ENCODE measurements around the gene SRSF4. TPM values are rescaled to one million over a fixed set of nuclear protein-coding genes. Genes with fewer than 3 reads are reported as not detected.

SRSF4 gene
- total and polyA plus RNA-seq, 2 donors (not counting 3 experiments of a cell fraction or from before 2014, with no cell fraction given), result 45.6 to 108 TPM

DNA sequence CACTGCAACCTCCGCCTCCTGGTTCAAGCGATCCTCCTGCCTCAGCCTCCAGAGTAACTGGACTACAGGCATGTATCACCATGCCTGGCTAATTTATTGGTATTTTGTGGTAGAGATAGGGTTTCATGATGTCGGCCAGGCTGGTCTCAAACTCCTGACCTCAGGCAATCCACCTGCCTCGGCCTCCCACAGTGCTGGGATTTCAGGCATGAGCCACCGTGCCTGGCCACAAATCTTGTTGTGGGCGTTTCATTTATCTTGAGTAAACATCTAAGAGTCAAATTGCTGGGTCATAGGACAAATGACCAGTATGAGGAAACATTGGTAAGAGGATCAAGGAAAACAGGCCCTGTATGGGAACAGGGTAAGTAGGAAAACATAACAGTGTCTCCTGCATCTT lies 75.9 kb downstream of the SRSF4 start:
- Histone ChIP-seq H3K36me3 (ENCODE audit: control insufficient read depth in 2 of 2, extremely low read depth in 1 of 2, insufficient read depth in 2 of 2, low read length in 2 of 2) (peaks cover 0 to 6% of the 10 kb centered on the region in 2 experiments), H3K9ac (replicated peaks; ENCODE audit: extremely low read depth, insufficient read depth, low read length) (no peak overlapping the region), H3K9me1 (replicated peaks; ENCODE audit: control insufficient read depth, extremely low read depth, insufficient read depth, low read length) (no peaks in the 10 kb centered on the region), H3K79me2 (ENCODE audit: control insufficient read depth, insufficient read depth, low read length) (no peaks in the 10 kb centered on the region), H3K4me1 (ENCODE audit: control insufficient read depth, extremely low read depth, insufficient read depth, low read length) (no peaks in the 10 kb centered on the region), H3K4me2 (ENCODE audit: insufficient read depth, low read length) (no peak overlapping the region), H3K9me3 (replicated peaks; ENCODE audit: control insufficient read depth, insufficient read depth, low read length) (no peaks in the 10 kb centered on the region), H3K27me3 (ENCODE audit: control insufficient read depth in 2 of 2, insufficient read depth in 2 of 2, low read length in 2 of 2) (no peaks in the 10 kb centered on the region), H4K20me1 (replicated peaks; ENCODE audit: control insufficient read depth, extremely low read depth, insufficient read depth, low read length) (no peaks in the 10 kb centered on the region), H2AFZ (ENCODE audit: low read depth, low read length) (no peak overlapping the region), H3K4me3 (replicated peaks in 1 of 3; ENCODE audit: insufficient read depth in 1 of 3, low read depth in 1 of 3, low read length in 3 of 3) (no peak overlapping the region), H3K27ac (ENCODE audit: insufficient read depth, low read depth, low read length) (no peak overlapping the region)
- no peak for TF ChIP-seq JUN (IDR thresholded peaks at IDR 0.05; ENCODE audit: borderline replicate concordance, insufficient read depth, insufficient read length, low read depth)
- no peak for TF ChIP-seq MYC (IDR thresholded peaks at IDR 0.05; ENCODE audit: low read depth, low read length)
- TF ChIP-seq GATA2 (IDR thresholded peaks at IDR 0.05; ENCODE audit: insufficient read depth, insufficient read length, low read depth, low read length), result no peak
- TF ChIP-seq POLR2AphosphoS5 (IDR thresholded peaks at IDR 0.05; ENCODE audit: insufficient read depth, low read depth, low read length), result no peak
- no peak for TF ChIP-seq CTCF (IDR thresholded peaks at IDR 0.05; ENCODE audit: extremely low read depth in 1 of 2, insufficient read depth in 1 of 2, low read depth in 1 of 2, low read length in 2 of 2)
- no peak for TF ChIP-seq POLR2A (IDR thresholded peaks at IDR 0.05; ENCODE audit: low read depth, low read length)
- no peak for TF ChIP-seq EZH2 (IDR thresholded peaks at IDR 0.05; ENCODE audit: borderline replicate concordance, low read depth, low read length, severe bottlenecking)
- TF ChIP-seq, protein P1, sequence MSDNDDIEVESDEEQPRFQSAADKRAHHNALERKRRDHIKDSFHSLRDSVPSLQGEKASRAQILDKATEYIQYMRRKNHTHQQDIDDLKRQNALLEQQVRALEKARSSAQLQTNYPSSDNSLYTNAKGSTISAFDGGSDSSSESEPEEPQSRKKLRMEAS (IDR thresholded peaks at IDR 0.05; ENCODE audit: insufficient read depth, insufficient read length), result no peak
- DNase-seq (ENCODE audit: low read depth, low spot score), result no peak
- CTCF ChIA-PET, result no interaction called here
- FAIRE-seq, result no peak
- POLR2A ChIA-PET, result no interaction called here
- no TSS peak for BruUV-seq (replicated peaks)
- intact Hi-C loops (cut with micrococcal nuclease) (no loop called here), dilution Hi-C loops (cut with MboI; ENCODE audit: extremely low pct_ligation_motif_present, low sequenced_read_pairs) (no loop called here)
